ENCODE measurements around the gene CHCHD1.

The CHCHD1 gene

GRCh38 chr10:73814896-73815718, 33.3 kb downstream of the CHCHD1 start:
- H2BK120ac ChIP-seq (ENCODE audit: low read depth, low read length): no peak overlapping the region
- no peaks in the 10 kb centered on the region for H3K79me1 ChIP-seq (ENCODE audit: low read depth, low read length)
- peak overlapping the region; percentile 26 for H3K27ac ChIP-seq (replicated peaks; ENCODE audit: low read length)
- peak overlapping the region in 1 of 2 donors; percentile 42 for H3K4me3 ChIP-seq (ENCODE audit: low read length in 2 of 2)
- no peak overlapping the region for H3K18ac ChIP-seq (ENCODE audit: low read length)
- no peak overlapping the region for H4K91ac ChIP-seq (ENCODE audit: low read depth, low read length, poor library complexity)
- H2BK5ac ChIP-seq (ENCODE audit: low read length): no peak overlapping the region
- H3K9ac ChIP-seq (ENCODE audit: low read depth, low read length, poor library complexity): peak overlapping the region; percentile 72
- no peak overlapping the region for H3K4me2 ChIP-seq (ENCODE audit: insufficient read depth, low read length, poor library complexity, severe bottlenecking)
- H3K27me3 ChIP-seq (ENCODE audit: control insufficient read depth in 3 of 3, insufficient read depth in 3 of 3, low read depth in 1 of 3, low read length in 3 of 3): no peaks in the 10 kb centered on the region
- WGBS, 2 donors (ENCODE audit: extremely low coverage in 2 of 2, insufficient read length in 2 of 2, insufficient replicate concordance in 1 of 2): no CpG with 5 or more reads among the region's 22 CpGs
- peaks cover 14 to 33% of the 10 kb centered on the region in 2 donors for H3K36me3 ChIP-seq (replicated peaks in 1 of 2; ENCODE audit: control insufficient read depth in 2 of 2, insufficient read depth in 2 of 2, low read length in 2 of 2)
- no peak overlapping the region for H2AK5ac ChIP-seq (ENCODE audit: low read depth, low read length)
- H3K4me1 ChIP-seq (ENCODE audit: control insufficient read depth in 2 of 2, insufficient read depth in 1 of 2, low read depth in 1 of 2, low read length in 2 of 2): peaks cover 0 to 6% of the 10 kb centered on the region in 2 donors
- H2AFZ ChIP-seq (ENCODE audit: low read length): no peak overlapping the region
- no peak overlapping the region for H2BK15ac ChIP-seq (ENCODE audit: low read length)
- H2BK12ac ChIP-seq (ENCODE audit: low read length): no peak overlapping the region
- DNase-seq (ENCODE audit: low spot score): no peak
- H4K8ac ChIP-seq (ENCODE audit: low read depth, low read length): no peak overlapping the region
- H3K4ac ChIP-seq (ENCODE audit: low read length): no peak overlapping the region
- H3K14ac ChIP-seq (ENCODE audit: low read length): no peak overlapping the region
- H3K23ac ChIP-seq (ENCODE audit: low read depth, low read length, poor library complexity): peak overlapping the region; percentile 75
- no peaks in the 10 kb centered on the region for H3K9me3 ChIP-seq (replicated peaks in 1 of 2; ENCODE audit: control insufficient read depth in 2 of 2, insufficient read depth in 1 of 2, low read depth in 1 of 2, low read length in 2 of 2)

DNA sequence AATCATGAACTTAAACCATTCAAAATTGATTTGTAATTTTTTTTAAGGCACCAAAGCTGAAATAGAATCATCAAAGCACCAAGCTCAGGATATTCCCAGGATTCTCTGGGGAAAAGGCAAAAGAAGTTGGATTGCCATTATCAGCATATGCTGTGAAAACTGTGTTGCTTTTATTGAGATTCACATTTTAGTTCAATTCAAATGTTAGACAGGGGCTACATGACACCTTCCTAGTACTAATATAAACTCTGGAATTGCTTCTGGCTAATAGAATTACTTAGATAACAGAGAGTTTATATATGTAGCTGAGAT, 33.8 kb downstream of the CHCHD1 start:
- Histone ChIP-seq H3K4ac (ENCODE audit: low read length) (no peak overlapping the region), H2AK5ac (ENCODE audit: low read depth, low read length) (no peak overlapping the region), H3K79me1 (ENCODE audit: low read depth, low read length) (no peaks in the 10 kb centered on the region), H4K91ac (ENCODE audit: low read depth, low read length, poor library complexity) (no peak overlapping the region), H3K18ac (ENCODE audit: low read length) (no peak overlapping the region), H3K14ac (ENCODE audit: low read length) (no peak overlapping the region), H3K9me3 (replicated peaks in 1 of 2; ENCODE audit: control insufficient read depth in 2 of 2, insufficient read depth in 1 of 2, low read depth in 1 of 2, low read length in 2 of 2) (no peaks in the 10 kb centered on the region), H2BK120ac (ENCODE audit: low read depth, low read length) (no peak overlapping the region), H3K4me1 (ENCODE audit: control insufficient read depth in 2 of 2, insufficient read depth in 1 of 2, low read depth in 1 of 2, low read length in 2 of 2) (peaks cover 0 to 5% of the 10 kb centered on the region in 2 donors), H2BK12ac (ENCODE audit: low read length) (no peak overlapping the region), H2BK5ac (ENCODE audit: low read length) (no peak overlapping the region), H3K27me3 (ENCODE audit: control insufficient read depth in 3 of 3, insufficient read depth in 3 of 3, low read depth in 1 of 3, low read length in 3 of 3) (no peaks in the 10 kb centered on the region), H3K4me3 (ENCODE audit: low read length in 2 of 2) (no peak overlapping the region), H2BK15ac (ENCODE audit: low read length) (no peak overlapping the region), H3K23ac (ENCODE audit: low read depth, low read length, poor library complexity) (no peak overlapping the region), H2AFZ (ENCODE audit: low read length) (no peak overlapping the region), H3K9ac (ENCODE audit: low read depth, low read length, poor library complexity) (no peak overlapping the region), H4K8ac (ENCODE audit: low read depth, low read length) (no peak overlapping the region), H3K27ac (replicated peaks; ENCODE audit: low read length) (no peak overlapping the region), H3K36me3 (replicated peaks in 1 of 2; ENCODE audit: control insufficient read depth in 2 of 2, insufficient read depth in 2 of 2, low read length in 2 of 2) (peaks cover 14 to 33% of the 10 kb centered on the region in 2 donors), H3K4me2 (ENCODE audit: insufficient read depth, low read length, poor library complexity, severe bottlenecking) (no peak overlapping the region)
- no peak for DNase-seq (ENCODE audit: low spot score)

- no peak overlapping the region for H3K4me2 ChIP-seq (ENCODE audit: insufficient read depth, low read length, poor library complexity, severe bottlenecking)
- no CpG with 5 or more reads among the region's 10 CpGs for WGBS, 2 donors (ENCODE audit: extremely low coverage in 2 of 2, insufficient read length in 2 of 2, insufficient replicate concordance in 1 of 2)
- no peak overlapping the region for H2BK5ac ChIP-seq (ENCODE audit: low read length)
- no peaks in the 10 kb centered on the region for H3K27me3 ChIP-seq (ENCODE audit: control insufficient read depth in 3 of 3, insufficient read depth in 3 of 3, low read depth in 1 of 3, low read length in 3 of 3)
- no peak overlapping the region for H4K91ac ChIP-seq (ENCODE audit: low read depth, low read length, poor library complexity)
- H3K4me3 ChIP-seq (ENCODE audit: low read length in 2 of 2): no peak overlapping the region
- no peak overlapping the region for H3K14ac ChIP-seq (ENCODE audit: low read length)
- no peak overlapping the region for H3K9ac ChIP-seq (ENCODE audit: low read depth, low read length, poor library complexity)
- no peaks in the 10 kb centered on the region for H3K79me1 ChIP-seq (ENCODE audit: low read depth, low read length)
- H3K23ac ChIP-seq (ENCODE audit: low read depth, low read length, poor library complexity): no peak overlapping the region
- DNase-seq (ENCODE audit: low spot score): no peak
- H3K9me3 ChIP-seq (replicated peaks in 1 of 2; ENCODE audit: control insufficient read depth in 2 of 2, insufficient read depth in 1 of 2, low read depth in 1 of 2, low read length in 2 of 2): no peaks in the 10 kb centered on the region
- no peak overlapping the region for H4K8ac ChIP-seq (ENCODE audit: low read depth, low read length)
- no peak overlapping the region for H2AFZ ChIP-seq (ENCODE audit: low read length)
- H2BK12ac ChIP-seq (ENCODE audit: low read length): no peak overlapping the region
- no peak overlapping the region for H2BK120ac ChIP-seq (ENCODE audit: low read depth, low read length)
- no peak overlapping the region for H3K18ac ChIP-seq (ENCODE audit: low read length)
- no peak overlapping the region for H3K27ac ChIP-seq (replicated peaks; ENCODE audit: low read length)
- no peak overlapping the region for H2BK15ac ChIP-seq (ENCODE audit: low read length)
- peaks cover 14 to 33% of the 10 kb centered on the region in 2 donors for H3K36me3 ChIP-seq (replicated peaks in 1 of 2; ENCODE audit: control insufficient read depth in 2 of 2, insufficient read depth in 2 of 2, low read length in 2 of 2)
- no peak overlapping the region for H3K4ac ChIP-seq (ENCODE audit: low read length)
- no peak overlapping the region for H2AK5ac ChIP-seq (ENCODE audit: low read depth, low read length)
- H3K4me1 ChIP-seq (ENCODE audit: control insufficient read depth in 2 of 2, insufficient read depth in 1 of 2, low read depth in 1 of 2, low read length in 2 of 2): peaks cover 0 to 5% of the 10 kb centered on the region in 2 donors
Observed at GRCh38 chr10:73816917-73817729, 35.3 kb downstream of the CHCHD1 start.

GRCh38 chr10:73817826-73818225, 36.0 kb downstream of the CHCHD1 start:
- no peak overlapping the region for H3K4me3 ChIP-seq (ENCODE audit: low read length in 2 of 2)
- H2AK5ac ChIP-seq (ENCODE audit: low read depth, low read length): no peak overlapping the region
- DNase-seq (ENCODE audit: low spot score): no peak
- no peak overlapping the region for H3K23ac ChIP-seq (ENCODE audit: low read depth, low read length, poor library complexity)
- H3K27ac ChIP-seq (replicated peaks; ENCODE audit: low read length): no peak overlapping the region
- H3K14ac ChIP-seq (ENCODE audit: low read length): no peak overlapping the region
- H4K91ac ChIP-seq (ENCODE audit: low read depth, low read length, poor library complexity): no peak overlapping the region
- H2BK12ac ChIP-seq (ENCODE audit: low read length): no peak overlapping the region
- H3K27me3 ChIP-seq (ENCODE audit: control insufficient read depth in 3 of 3, insufficient read depth in 3 of 3, low read depth in 1 of 3, low read length in 3 of 3): no peaks in the 10 kb centered on the region
- H3K4me2 ChIP-seq (ENCODE audit: insufficient read depth, low read length, poor library complexity, severe bottlenecking): no peak overlapping the region
- H2BK5ac ChIP-seq (ENCODE audit: low read length): no peak overlapping the region
- no peak overlapping the region for H4K8ac ChIP-seq (ENCODE audit: low read depth, low read length)
- H3K4me1 ChIP-seq (ENCODE audit: control insufficient read depth in 2 of 2, insufficient read depth in 1 of 2, low read depth in 1 of 2, low read length in 2 of 2): peaks cover 0 to under 1% of the 10 kb centered on the region in 2 donors
- H3K36me3 ChIP-seq (replicated peaks in 1 of 2; ENCODE audit: control insufficient read depth in 2 of 2, insufficient read depth in 2 of 2, low read length in 2 of 2): peaks cover 14 to 33% of the 10 kb centered on the region in 2 donors
- no peak overlapping the region for H2BK15ac ChIP-seq (ENCODE audit: low read length)
- no peaks in the 10 kb centered on the region for H3K79me1 ChIP-seq (ENCODE audit: low read depth, low read length)
- H3K9ac ChIP-seq (ENCODE audit: low read depth, low read length, poor library complexity): peak overlapping the region; percentile 61
- H3K9me3 ChIP-seq (replicated peaks in 1 of 2; ENCODE audit: control insufficient read depth in 2 of 2, insufficient read depth in 1 of 2, low read depth in 1 of 2, low read length in 2 of 2): no peaks in the 10 kb centered on the region
- no peak overlapping the region for H2BK120ac ChIP-seq (ENCODE audit: low read depth, low read length)
- no peak overlapping the region for H3K18ac ChIP-seq (ENCODE audit: low read length)
- no peak overlapping the region for H2AFZ ChIP-seq (ENCODE audit: low read length)
- H3K4ac ChIP-seq (ENCODE audit: low read length): no peak overlapping the region
- WGBS, 2 donors (ENCODE audit: extremely low coverage in 2 of 2, insufficient read length in 2 of 2, insufficient replicate concordance in 1 of 2): no CpG with 5 or more reads among the region's 5 CpGs

All from neuronal stem cell (in vitro differentiated cells).